HG03469 (cell line): ENCODE measurements around the gene ZNF862.

Source experiments
- ATAC-seq: cut with Tn5 transposase; IDR thresholded peaks from one replicate; pipeline ENCODE4 v1.9.1; 2021; ENCODE audit warnings: mild to moderate bottlenecking, moderate library complexity, moderate number of reproducible peaks; ENCODE audit not compliant: unreplicated experiment

The ZNF862 gene

GRCh38 chr7:149843566-149843965 is 5.4 kb downstream of the ZNF862 start:
- no peak for ATAC-seq

GRCh38 chr7:149844445-149844844 is 6.3 kb downstream of the ZNF862 start:
- ATAC-seq: no peak

DNA sequence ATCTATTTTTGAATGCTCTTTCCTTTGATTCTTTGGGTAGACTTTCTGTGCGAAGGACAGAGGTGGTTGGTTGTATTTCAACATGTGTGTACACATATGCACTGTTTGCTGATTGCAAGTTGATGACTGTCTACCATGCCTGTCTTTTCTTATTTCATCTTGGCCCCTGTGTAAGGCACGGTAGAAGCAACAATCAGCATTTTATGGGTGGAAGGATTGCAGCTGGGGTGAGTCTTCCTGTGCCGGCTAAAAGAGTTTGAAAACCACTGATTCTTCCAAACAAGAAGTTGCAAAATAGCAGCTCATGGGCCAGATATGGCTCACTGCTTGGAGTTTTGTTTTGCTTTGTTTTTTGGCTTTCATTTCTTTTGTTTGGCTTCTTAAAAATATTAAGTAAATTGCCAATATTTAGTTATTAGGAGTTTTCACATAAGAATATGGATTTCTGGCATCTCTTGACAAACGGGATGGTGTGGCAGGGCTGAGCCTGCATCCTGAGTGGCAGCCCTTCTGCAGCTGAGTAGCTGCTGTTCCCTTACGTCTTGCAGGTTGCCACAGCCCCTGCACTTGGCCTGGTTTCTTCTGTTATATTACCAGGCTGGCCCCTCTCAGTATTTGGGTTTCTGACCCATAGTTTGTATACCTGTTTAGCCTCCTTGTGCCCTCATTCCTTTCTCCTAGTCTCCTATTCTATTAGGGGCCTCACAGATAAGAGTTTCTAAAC is 7.2 kb downstream of the ZNF862 start:
- no peak for ATAC-seq

DNA sequence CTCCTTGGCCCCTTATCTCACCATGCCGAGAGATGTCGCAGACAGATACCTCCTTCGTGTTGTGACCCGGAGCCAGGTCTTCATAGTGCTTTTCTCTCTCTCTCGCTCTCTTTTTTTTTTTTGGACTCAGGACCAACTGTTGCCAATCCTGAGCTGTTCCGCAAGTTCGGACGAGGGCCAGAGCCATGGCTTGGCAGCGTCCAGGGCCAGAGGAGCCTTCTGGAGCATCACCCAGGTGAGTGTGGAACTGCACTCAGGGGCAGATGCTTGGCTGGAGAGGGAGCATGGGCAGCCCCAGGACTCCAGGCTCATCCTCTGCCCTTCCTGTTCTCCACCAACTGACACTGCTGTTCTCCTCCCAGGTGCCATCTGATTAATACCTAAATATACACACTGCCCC is 7.8 kb downstream of the ZNF862 start:
- ATAC-seq: no peak

- ATAC-seq: peak; percentile 88
Measured at GRCh38 chr7:149846436-149847046, 8.4 kb downstream of the ZNF862 start.

DNA sequence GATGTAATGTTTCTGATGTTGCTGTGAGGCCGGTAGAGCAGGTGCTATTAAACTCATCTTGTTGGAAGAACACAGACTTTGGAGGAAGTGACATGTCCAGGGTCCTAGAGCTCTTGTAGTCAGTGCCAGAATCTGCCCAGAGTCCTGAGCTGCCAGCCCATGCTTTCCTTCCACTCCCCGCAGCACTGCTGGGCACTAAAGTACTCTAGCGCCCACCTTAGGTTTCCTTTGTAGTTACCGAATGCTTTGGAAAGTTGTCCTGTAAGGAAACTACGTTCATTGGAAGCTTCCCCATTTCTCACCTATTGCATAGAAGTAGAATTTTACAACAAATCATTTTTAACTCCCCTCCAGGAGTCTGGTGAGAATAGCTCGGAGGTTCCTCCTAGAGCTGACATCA is 11.0 kb downstream of the ZNF862 start:
- no peak for ATAC-seq

- ATAC-seq: no peak
Measured at GRCh38 chr7:149850007-149850594, 11.9 kb downstream of the ZNF862 start.

- ATAC-seq: no peak
Measured at GRCh38 chr7:149850716-149851115, 12.5 kb downstream of the ZNF862 start.

- ATAC-seq: no peak
Measured at GRCh38 chr7:149851449-149851848, 13.3 kb downstream of the ZNF862 start.

- no peak for ATAC-seq
Measured at GRCh38 chr7:149853157-149853556, 15.0 kb downstream of the ZNF862 start.

- no peak for ATAC-seq
Measured at GRCh38 chr7:149854611-149855360, 16.6 kb downstream of the ZNF862 start.

- ATAC-seq: no peak
Measured at GRCh38 chr7:149855361-149856305, 17.5 kb downstream of the ZNF862 start.

DNA sequence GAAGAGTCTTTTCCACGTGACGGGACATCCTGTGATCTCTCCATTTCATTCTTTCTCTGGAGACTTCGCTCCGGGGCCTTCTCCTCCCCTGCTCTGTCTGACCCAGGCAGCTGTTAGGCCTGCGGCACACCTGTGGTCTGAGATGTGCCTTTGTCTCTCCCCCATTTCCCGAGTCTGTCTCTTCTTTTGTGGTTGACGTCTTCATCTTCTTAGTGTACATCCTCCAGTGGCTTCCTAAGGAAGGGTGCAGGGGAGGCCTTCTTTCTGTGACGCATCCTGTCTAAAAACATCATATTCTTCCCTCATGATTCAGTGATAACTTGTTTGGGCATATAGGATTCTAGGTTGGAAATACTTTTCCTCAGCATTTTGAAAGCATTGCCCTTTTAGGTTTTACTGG is 18.4 kb downstream of the ZNF862 start:
- ATAC-seq: no peak

DNA sequence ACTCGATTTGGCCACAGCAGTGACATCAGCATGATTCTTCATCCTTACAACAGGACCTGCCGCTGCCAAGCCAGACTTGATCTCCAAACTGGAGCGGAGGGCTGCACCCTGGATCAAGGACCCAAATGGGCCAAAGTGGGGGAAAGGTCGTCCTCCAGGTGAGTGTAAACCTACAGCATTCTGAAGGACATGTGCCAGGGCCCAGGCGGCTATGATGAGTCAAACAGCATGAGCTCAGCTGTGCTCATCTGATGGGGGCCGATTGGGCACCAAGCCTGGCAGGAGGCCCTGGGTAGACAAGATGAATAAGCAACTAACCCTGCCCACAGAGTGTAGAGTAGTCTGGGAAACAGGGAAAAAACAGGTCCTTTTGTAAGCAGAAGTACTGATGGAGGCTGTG is 21.2 kb downstream of the ZNF862 start:
- no peak for ATAC-seq

GRCh38 chr7:149859876-149860275 is 21.7 kb downstream of the ZNF862 start:
- ATAC-seq: no peak

DNA sequence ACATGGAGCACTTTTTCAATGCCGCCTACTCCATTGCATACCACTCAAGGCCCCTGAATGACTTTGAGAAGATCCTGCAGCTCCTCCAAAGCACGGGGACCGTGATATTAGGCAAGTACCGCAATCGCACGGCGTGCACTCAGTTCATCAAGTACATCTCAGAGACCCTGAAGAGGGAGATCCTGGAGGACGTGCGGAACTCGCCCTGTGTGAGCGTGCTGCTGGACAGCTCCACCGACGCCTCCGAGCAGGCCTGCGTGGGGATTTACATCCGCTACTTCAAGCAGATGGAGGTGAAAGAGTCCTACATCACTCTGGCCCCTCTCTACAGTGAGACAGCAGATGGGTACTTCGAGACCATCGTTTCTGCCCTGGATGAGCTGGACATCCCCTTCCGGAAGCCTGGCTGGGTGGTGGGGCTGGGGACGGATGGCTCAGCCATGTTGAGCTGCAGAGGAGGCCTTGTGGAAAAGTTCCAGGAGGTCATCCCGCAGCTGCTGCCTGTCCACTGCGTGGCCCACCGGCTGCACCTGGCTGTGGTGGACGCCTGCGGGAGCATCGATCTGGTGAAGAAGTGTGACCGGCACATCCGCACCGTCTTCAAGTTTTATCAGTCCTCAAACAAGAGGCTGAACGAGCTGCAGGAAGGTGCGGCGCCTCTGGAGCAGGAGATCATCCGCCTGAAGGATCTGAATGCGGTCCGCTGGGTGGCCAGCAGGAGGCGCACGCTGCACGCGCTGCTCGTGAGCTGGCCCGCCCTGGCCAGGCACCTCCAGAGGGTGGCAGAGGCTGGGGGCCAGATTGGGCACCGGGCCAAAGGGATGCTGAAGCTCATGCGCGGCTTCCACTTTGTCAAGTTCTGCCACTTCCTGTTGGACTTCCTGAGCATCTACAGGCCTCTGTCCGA is 22.9 kb downstream of the ZNF862 start:
- ATAC-seq: no peak

- ATAC-seq: no peak
Measured at GRCh38 chr7:149861728-149862045, 23.5 kb downstream of the ZNF862 start.

GRCh38 chr7:149862156-149862555 is 24.0 kb downstream of the ZNF862 start:
- no peak for ATAC-seq

GRCh38 chr7:149863500-149863899 is 25.3 kb downstream of the ZNF862 start:
- no peak for ATAC-seq

DNA sequence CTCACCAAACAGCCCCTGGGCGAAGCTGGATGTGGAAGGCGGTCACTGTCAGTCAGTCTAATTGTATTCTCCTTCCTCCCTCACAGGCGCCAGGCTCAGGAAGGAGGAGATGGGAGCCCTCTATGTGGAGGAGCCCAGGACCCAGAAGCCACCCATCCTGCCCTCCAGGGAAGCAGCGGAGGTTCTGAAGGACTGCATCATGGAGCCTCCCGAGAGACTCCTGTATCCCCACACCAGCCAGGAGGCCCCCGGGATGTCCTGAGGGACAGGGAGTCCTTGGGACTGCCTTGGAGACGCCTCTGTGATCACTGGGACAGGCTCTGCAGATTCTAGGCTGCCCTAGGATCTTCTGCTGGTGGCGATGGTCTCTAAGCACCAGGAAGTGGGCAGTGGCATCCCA is 25.8 kb downstream of the ZNF862 start:
- no peak for ATAC-seq
